ENCODE results near the gene GPR132.

Gene GPR132

DNA sequence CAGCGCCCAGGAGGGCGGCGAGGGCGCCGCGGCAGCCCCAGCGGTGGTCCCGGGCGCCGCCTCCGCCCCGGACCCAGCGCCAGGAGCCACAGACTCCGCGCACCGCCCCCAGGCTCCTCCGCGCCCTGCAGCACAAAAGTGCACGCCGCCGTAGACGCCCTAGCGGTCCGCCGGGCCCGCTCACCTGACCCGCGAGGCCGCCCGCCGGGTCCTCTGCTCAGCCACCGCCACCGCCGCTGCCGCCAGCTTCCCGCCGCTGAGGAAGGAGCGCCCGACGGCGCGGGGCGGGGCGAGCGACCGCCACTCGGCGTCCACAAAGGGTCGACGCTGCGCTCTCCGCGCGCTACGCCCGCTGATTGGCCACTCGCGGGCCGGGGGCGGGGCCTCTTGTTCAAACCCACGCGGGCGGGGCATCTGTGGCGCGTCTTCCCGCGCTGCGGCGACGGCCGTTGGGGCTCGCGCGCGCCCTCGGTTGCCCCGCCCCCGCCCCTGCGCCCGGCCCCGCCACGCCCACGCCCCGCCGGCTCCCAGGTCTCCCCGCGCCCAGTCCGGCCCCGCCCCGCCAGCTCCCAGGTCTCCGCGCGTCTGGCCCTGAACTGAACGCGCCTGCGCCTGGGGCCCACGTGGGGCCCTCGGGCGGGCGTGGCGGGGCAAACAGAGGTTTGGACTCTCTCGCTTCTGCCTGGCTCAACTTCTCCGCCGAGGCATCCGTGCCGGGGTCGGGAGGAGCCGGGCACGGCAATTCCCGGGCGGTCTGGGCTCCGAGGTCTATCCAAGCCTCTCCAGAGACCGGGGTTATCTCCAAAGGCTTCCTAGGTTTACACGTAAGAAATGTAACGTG is 44.2 kb downstream of the GPR132 start, which contains the start of gene CDCA4:
Gene CDCA4, minus strand, starts transcription at position 269 of the 841 bp plus-strand sequence. CDS start 9,154 bp downstream, outside the sequence.
- DNase-seq (ENCODE audit: low read depth) = peak; percentile 95

- DNase-seq (ENCODE audit: low read depth) = peak; percentile 57
Measured at GRCh38 chr14:105019861-105020814, 45.1 kb downstream of the GPR132 start.

- DNase-seq (ENCODE audit: low read depth) = no peak
Measured at GRCh38 chr14:105018414-105018813, 46.8 kb downstream of the GPR132 start.

- DNase-seq (ENCODE audit: low read depth) = no peak
Measured at GRCh38 chr14:105015905-105016304, 49.3 kb downstream of the GPR132 start.

DNA sequence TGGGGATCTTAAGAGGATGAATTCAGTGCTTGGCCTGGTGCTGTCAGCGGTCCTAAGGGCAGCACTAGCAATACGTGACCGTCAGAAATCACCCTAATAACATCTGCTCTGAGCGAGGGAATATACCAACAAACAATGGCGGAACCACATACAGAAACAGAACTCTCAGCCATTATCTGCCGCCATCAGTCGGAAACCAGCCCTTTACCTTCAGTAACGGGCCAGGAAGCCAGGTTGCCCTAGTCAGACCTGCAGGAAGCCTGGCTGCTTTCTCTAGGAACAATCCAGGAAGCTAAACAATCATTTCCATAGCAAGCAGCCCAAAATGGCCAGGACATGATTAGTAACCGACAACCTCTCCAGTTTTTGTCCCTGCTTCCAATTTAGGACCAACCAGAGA is 50.0 kb downstream of the GPR132 start:
- DNase-seq (ENCODE audit: low read depth) = no peak

GRCh38 chr14:105014631-105015030 is 50.6 kb downstream of the GPR132 start:
- no peak for DNase-seq (ENCODE audit: low read depth)

- no peak for DNase-seq (ENCODE audit: low read depth)
Measured at GRCh38 chr14:105014032-105014431, 51.2 kb downstream of the GPR132 start.

DNA sequence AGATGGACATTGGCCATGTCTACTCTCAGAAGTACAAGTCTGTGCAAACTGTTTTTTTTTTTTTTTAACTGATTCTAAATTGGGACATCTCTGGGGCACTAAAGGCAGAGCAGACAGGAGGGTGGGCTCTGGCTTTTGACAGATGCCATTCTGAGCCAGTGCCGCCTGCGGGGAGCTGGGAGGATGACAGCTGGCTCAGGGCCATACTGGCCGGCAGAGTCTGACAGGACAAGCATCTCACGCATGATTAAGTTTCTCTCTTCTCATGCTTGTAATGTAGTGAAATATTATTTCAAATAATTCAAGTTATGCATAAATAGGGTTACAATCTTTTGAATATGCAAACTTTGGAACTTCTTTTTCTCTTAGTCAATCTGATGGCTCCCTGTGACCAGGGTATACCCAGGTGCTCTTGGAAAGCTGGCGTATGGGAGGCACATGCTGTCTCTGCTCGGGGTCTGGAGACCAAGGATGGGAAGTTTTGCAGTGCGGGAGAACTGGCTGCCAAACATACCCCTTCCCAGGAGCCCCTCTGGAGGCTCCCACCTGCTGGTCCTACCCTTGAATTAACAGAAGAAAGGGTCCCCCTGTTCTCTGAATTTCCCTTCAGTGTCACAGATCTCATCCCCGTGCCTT is 52.0 kb downstream of the GPR132 start:
- no peak for DNase-seq (ENCODE audit: low read depth)

GRCh38 chr14:105012171-105012985 is 52.9 kb downstream of the GPR132 start:
- no peak for DNase-seq (ENCODE audit: low read depth)

DNA sequence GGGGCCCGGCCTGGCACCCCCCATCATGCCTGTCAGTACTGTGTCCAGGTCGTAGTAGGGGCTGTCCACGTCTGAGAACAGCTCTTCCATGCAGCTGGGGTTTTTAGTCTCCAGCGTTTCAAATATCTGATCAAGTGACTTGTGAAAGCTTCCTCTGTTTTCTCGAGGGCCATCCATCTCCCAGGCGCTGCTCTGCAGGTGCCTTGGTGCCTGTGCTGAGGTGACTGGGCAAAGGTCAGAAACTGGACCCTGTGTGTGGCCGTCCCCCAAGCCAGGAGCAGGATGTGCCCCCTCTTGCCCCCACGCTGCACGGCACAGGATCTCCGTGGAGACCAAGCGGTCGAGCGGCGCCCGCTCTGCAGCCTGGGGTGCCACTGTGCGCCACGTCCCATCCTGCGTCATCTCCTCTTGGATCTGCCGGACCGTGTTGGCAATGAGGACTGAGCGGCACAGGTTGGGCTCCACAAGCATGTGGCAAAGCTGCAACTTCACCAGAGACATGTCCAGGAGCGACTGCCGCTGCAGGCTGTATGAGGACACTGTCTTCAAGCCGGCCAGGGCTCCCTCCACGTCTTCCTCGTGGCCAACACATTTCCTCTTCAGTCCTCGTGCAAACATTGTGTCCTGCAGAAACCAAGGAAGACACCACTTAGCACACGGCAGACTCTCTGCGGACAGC is 53.8 kb downstream of the GPR132 start:
- no peak for DNase-seq (ENCODE audit: low read depth)

- no peak for DNase-seq (ENCODE audit: low read depth)
Measured at GRCh38 chr14:105010891-105011291, 54.3 kb downstream of the GPR132 start.

DNA sequence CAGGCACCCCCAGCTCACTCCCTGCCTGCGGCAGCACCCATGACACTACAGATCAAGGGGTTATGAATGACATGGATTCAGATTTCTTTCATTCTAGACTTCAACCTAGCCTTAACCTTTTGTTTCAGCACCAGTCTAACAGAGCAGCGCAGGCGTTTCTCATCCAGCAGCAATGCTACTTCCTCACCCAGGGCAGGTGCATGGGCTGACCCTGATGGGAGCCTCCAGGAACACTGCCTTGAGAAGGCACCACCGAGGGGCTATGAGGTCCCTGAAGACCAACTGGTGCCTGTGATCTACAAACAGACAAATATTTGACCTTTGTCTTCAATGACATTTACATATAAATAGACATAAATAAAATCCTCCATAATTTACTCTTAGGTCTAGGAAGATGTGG is 55.1 kb downstream of the GPR132 start:
- DNase-seq (ENCODE audit: low read depth) = no peak

GRCh38 chr14:105007593-105008264 is 57.5 kb downstream of the GPR132 start:
- DNase-seq (ENCODE audit: low read depth) = no peak

GRCh38 chr14:105006831-105007592 is 58.2 kb downstream of the GPR132 start:
- no peak for DNase-seq (ENCODE audit: low read depth)

DNA sequence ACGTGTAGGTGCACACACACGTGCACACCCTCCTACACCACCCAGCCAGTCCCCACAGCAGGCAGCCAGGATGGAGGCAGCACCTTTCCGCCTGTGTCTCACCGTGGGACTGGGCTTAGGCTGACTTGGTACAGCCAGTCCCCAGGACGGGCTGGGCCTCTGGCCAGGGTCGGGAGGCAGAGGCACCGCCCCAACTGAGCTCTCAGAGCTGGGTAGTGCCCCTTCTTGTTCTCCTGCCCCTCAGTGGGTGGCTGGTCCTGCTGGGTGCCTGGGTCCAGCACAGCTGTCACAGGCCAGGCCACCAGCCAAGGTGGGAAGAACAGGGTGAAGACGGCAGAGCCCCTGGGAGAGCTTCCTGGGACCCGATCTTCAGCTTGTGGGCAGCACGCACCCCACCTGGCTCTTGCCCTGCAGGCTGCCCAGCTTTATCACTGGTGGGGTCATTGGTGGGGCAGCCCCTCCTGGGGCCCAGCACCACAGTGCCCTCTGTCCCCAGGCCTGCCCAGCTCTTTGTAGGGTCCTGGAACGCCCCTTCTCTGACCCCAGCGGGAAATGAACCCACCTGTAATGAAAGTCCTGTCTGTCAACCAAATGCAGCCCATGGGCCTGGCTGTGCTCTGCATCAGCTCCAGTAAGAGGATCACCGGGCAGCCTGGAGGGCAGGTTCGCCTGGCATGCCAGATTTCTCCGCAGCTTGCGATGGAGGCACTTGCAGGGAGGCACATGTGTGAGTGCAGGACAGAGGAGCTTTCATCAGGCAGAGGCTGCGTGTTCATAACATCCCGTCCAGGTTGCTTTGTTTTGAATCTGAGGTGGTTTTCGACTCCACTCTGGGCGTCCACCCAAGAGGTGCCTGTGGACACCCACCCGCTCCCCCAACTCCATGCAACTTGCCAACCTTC is 59.0 kb downstream of the GPR132 start:
- DNase-seq (ENCODE audit: low read depth) = no peak

- DNase-seq (ENCODE audit: low read depth) = no peak
Measured at GRCh38 chr14:105005329-105005928, 59.8 kb downstream of the GPR132 start.

Data from T follicular helper cell (primary cell).